Gastrocnemius medialis (tissue), 4 donors: ENCODE results near the gene FRMPD4. TPM values are rescaled to one million over a fixed set of nuclear protein-coding genes. Genes with fewer than 3 reads are reported as not detected.

Experiments
- ATAC-seq, 2 donors: fragments of 150-250 bp; one replicate each; pipeline ENCODE4 v1.9.1; 2016
- DNase-seq, 2 donors: peaks; one replicate each; pipeline ENCODE4 v3.0.0-alpha.2; 2019
- H3K27ac ChIP-seq, 4 donors: fragments of 200-600 bp; sonication (generic); 1 replicate in 1 of 4; 2 replicates in 3 of 4; pipeline ENCODE4 v1.5.1; 2016 to 2018; ENCODE audit warnings: mild to moderate bottlenecking in 2 of 4, moderate library complexity in 1 of 4
- H3K27me3 ChIP-seq, 3 donors: fragments of 200-600 bp; sonication (generic) in 2 of 3; 1 replicate in 1 of 3; 2 replicates in 2 of 3; pipeline versions ENCODE4 v1.5.1 to v1.6.0; 2016 to 2019; ENCODE audit warnings: mild to moderate bottlenecking in 1 of 3, moderate library complexity in 1 of 3
- H3K36me3 ChIP-seq, 2 donors: fragments of 200-600 bp; sonication (generic) in 1 of 2; one replicate each; pipeline ENCODE4 v1.5.1; 2017 to 2018
- H3K4me1 ChIP-seq, 2 donors: fragments of 200-600 bp; sonication (generic) in 1 of 2; one replicate each; pipeline ENCODE4 v1.5.1; 2016 to 2017; ENCODE audit warnings: mild to moderate bottlenecking in 2 of 2
- H3K4me3 ChIP-seq, 4 donors: fragments of 200-600 bp; sonication (generic) in 3 of 4; 1 replicate in 1 of 4; 2 replicates in 3 of 4; pipeline ENCODE4 v1.5.1; 2016 to 2019; ENCODE audit warnings: mild to moderate bottlenecking in 2 of 4
- H3K9me3 ChIP-seq, 3 donors: fragments of 200-600 bp; sonication (generic) in 2 of 3; 1 replicate in 1 of 3; 2 replicates in 2 of 3; pipeline ENCODE4 v1.5.1; 2016 to 2019
- POLR2A ChIP-seq, 2 donors: fragments of 450-650 bp; IDR thresholded peaks; one replicate each; pipeline ENCODE4 v1.6.1; 2017; ENCODE audit warnings: antibody characterized with exemption in 2 of 2, mild to moderate bottlenecking in 2 of 2, moderate library complexity in 2 of 2
- in situ Hi-C, 4 donors: fragments of 200-750 bp; cut with MboI; loops; one replicate each; pipeline versions ENCODE4 v1.15.0 to v1.8.0; 2017; ENCODE audit warnings: low sequenced_read_pairs in 4 of 4
- intact Hi-C: fragments of 100-400 bp; cut with DNase I; formaldehyde crosslinking; loops from one replicate; pipeline ENCODE4 v1.15.1; 2023; ENCODE audit warnings: low total_unique reads
- total RNA-seq, 4 donors: library from RNA; depleted of rRNA; stranded (reverse); fragments of >200 nt; gene quantifications; one replicate each; pipeline versions ENCODE4 v1.1.0 to v1.2.3, GENCODE V29; 2016
- TF ChIP-seq, protein P1 (sequence below), 5 experiments: fragments of 450-650 bp in 3 of 5; fragments of 200-600 bp in 2 of 5; sonication (generic) in 2 of 5; IDR thresholded peaks in 4 of 5; conservative IDR thresholded peaks in 1 of 5; 1 replicate in 4 of 5; 2 replicates in 1 of 5; pipeline ENCODE4 v1.5.1; 2016 to 2019; ENCODE audit warnings: antibody characterized with exemption in 5 of 5, mild to moderate bottlenecking in 3 of 5, moderate library complexity in 3 of 5

FRMPD4 gene
- total RNA-seq, 4 donors from 2014 or later, result 0.02 TPM; not detected in 3

- Histone ChIP-seq H3K27ac (no peak overlapping the region), H3K27me3 (no peaks in the 10 kb centered on the region), H3K4me1 (no peaks in the 10 kb centered on the region), H3K36me3 (no peaks in the 10 kb centered on the region), H3K4me3 (no peak overlapping the region), H3K9me3 (no peaks in the 10 kb centered on the region)
- no peak for TF ChIP-seq POLR2A (IDR thresholded peaks at IDR 0.05)
- TF ChIP-seq, protein P1, sequence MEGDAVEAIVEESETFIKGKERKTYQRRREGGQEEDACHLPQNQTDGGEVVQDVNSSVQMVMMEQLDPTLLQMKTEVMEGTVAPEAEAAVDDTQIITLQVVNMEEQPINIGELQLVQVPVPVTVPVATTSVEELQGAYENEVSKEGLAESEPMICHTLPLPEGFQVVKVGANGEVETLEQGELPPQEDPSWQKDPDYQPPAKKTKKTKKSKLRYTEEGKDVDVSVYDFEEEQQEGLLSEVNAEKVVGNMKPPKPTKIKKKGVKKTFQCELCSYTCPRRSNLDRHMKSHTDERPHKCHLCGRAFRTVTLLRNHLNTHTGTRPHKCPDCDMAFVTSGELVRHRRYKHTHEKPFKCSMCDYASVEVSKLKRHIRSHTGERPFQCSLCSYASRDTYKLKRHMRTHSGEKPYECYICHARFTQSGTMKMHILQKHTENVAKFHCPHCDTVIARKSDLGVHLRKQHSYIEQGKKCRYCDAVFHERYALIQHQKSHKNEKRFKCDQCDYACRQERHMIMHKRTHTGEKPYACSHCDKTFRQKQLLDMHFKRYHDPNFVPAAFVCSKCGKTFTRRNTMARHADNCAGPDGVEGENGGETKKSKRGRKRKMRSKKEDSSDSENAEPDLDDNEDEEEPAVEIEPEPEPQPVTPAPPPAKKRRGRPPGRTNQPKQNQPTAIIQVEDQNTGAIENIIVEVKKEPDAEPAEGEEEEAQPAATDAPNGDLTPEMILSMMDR (IDR thresholded peaks at IDR 0.05 in 4 of 5, conservative IDR thresholded peaks at IDR 0.05 in 1 of 5), result no peak
- ATAC-seq (no peak), DNase-seq (no peak)
- intact Hi-C loops, result no loop called here
- in situ Hi-C loops, result no loop called here
Measured at GRCh38 chrX:12741416-12741815, 603.1 kb downstream of the FRMPD4 start.

DNA sequence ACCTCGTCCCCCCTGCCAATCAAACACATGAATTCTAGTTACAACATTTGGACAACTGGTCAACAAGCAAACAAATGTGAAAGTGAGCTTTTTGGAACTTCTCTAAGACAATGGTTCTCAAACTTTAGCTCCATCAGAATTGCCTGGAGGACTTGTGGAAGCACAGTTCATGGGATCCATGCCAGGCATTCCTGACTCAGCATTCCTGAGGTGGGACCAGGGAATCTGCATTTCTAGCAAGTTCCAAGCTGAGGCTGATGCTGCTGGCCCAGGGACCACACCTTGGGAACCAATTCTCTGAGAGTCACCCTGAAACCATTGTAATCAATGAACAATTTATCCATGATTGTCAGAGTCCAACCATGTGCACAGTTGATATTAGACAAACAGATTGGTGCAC, 609.2 kb downstream of the FRMPD4 start:
- no peaks in the 10 kb centered on the region for H3K36me3 ChIP-seq
- H3K27ac ChIP-seq, result no peak overlapping the region
- DNase-seq (no peak), ATAC-seq (no peak)
- intact Hi-C loops, result no loop called here
- TF ChIP-seq POLR2A (IDR thresholded peaks at IDR 0.05), result no peak
- TF ChIP-seq, protein P1 (IDR thresholded peaks at IDR 0.05 in 4 of 5, conservative IDR thresholded peaks at IDR 0.05 in 1 of 5), result no peak
- H3K4me1 ChIP-seq, result no peaks in the 10 kb centered on the region
- no peak overlapping the region for H3K4me3 ChIP-seq
- H3K27me3 ChIP-seq, result peaks cover 0 to 3% (median 0%) of the 10 kb centered on the region in 3 donors
- in situ Hi-C loops, result no loop called here
- H3K9me3 ChIP-seq, result no peaks in the 10 kb centered on the region

DNA sequence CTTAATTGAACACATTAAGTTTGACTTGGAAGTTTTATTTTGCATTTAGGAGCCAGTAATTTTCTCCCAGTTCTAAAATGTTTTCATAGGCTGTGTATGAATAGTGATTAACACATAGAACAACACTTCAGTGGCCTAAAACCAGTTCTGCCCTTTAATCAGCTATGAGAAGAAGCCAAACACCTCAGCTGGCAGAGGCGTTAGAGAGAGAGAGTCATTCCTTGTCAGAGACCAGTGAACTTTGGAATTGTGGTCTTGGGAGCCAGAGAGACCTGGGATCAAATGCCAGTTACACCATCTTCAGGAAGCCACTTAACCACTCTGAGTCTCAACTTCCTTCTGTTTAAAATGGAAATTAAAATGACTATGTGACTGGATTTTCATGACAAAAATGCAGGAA, 613.6 kb downstream of the FRMPD4 start:
- intact Hi-C loops (no loop called here), in situ Hi-C loops (no loop called here)
- Histone ChIP-seq H3K36me3 (no peaks in the 10 kb centered on the region), H3K27ac (no peak overlapping the region), H3K4me3 (no peak overlapping the region), H3K4me1 (no peaks in the 10 kb centered on the region), H3K9me3 (no peaks in the 10 kb centered on the region), H3K27me3 (peaks cover 0 to 3% (median 0%) of the 10 kb centered on the region in 3 donors)
- ATAC-seq (no peak), DNase-seq (no peak)
- TF ChIP-seq, protein P1 (IDR thresholded peaks at IDR 0.05 in 4 of 5, conservative IDR thresholded peaks at IDR 0.05 in 1 of 5), result no peak
- no peak for TF ChIP-seq POLR2A (IDR thresholded peaks at IDR 0.05)

DNA sequence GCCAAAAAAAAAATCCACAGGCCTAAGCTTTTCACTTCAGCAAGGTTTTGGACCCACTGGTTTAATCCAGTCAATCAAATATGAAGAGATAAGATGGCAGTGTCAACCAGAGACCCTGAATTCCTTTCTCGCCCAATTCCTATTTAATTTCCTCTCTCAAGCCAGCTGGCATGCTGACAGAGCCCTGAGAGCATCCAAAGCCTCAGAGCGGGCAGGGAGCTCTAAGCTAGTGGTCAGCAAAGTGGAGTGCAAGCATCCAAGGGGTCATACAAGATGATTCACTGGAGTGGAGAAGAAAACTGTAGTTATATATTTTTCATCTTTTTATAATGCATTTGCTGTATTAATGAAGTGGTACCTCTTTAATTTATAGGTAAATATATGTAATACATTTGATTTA, 615.1 kb downstream of the FRMPD4 start:
- no peaks in the 10 kb centered on the region for H3K9me3 ChIP-seq
- DNase-seq (no peak), ATAC-seq (no peak)
- no peak overlapping the region for H3K27ac ChIP-seq
- TF ChIP-seq POLR2A (IDR thresholded peaks at IDR 0.05), result no peak
- TF ChIP-seq, protein P1 (IDR thresholded peaks at IDR 0.05 in 4 of 5, conservative IDR thresholded peaks at IDR 0.05 in 1 of 5), result no peak
- no peaks in the 10 kb centered on the region for H3K4me1 ChIP-seq
- in situ Hi-C loops (no loop called here), intact Hi-C loops (no loop called here)
- peaks cover 0 to 3% (median 0%) of the 10 kb centered on the region in 3 donors for H3K27me3 ChIP-seq
- no peaks in the 10 kb centered on the region for H3K36me3 ChIP-seq
- no peak overlapping the region for H3K4me3 ChIP-seq

DNA sequence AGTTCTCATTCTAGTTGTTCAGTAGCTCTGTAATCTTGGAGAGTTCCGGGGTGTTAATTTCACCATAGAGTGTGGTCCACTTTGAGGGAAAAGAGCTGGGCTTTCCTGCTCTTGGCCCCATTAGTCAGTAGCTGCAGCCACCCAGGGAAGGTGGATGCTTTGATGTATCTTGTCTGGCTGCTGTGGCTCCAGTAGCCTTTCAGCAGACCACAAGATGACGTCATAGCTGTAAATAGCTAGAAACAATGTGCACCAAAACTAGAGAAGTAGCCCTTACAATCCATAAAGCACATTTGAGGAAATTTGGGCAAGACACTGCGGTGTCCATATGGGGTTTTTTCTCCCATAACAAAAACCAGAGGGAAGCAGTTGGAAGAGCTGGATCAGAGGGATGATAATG, 620.0 kb downstream of the FRMPD4 start:
- TF ChIP-seq, protein P1 (IDR thresholded peaks at IDR 0.05 in 4 of 5, conservative IDR thresholded peaks at IDR 0.05 in 1 of 5), result no peak
- no peak for TF ChIP-seq POLR2A (IDR thresholded peaks at IDR 0.05)
- DNase-seq (no peak), ATAC-seq (no peak)
- H3K4me3 ChIP-seq, result no peak overlapping the region
- intact Hi-C loops, result no loop called here
- H3K4me1 ChIP-seq, result no peaks in the 10 kb centered on the region
- no peaks in the 10 kb centered on the region for H3K27me3 ChIP-seq
- H3K9me3 ChIP-seq, result no peaks in the 10 kb centered on the region
- no peaks in the 10 kb centered on the region for H3K36me3 ChIP-seq
- H3K27ac ChIP-seq, result no peak overlapping the region
- in situ Hi-C loops, result no loop called here
